ENCODE measurements around the gene COL9A1. TPM values are rescaled to one million over a fixed set of nuclear protein-coding genes. Genes with fewer than 3 reads are reported as not detected.
A peak's percentile ranks its signal among the peaks of the same experiment; 100 is the strongest.

Gene COL9A1
- total RNA-seq, 1 donor from 2014 or later, result 0.77 TPM

DNA sequence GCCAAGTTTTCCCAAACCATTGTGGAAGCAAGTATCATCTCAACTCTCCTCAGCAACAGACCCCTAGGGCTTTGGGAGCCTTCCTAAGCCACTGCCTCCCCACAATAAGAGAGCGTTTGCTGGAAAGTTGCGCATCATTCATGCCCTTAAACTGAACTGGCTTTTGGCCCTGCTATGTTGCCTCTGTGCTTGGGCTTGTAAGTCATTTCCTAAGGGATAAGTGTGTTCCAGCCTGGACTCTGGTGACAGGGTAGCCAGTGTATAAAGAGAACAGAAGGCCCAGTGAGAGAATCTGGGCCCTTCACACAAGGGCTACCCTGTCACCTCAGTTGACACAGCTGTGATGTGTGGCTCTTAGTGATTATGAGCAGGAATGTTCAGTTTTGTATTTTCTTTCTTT is 77.8 kb downstream of the COL9A1 start:
- Mint-ChIP-seq H3K36me3 (ENCODE audit: low read depth, unreplicated experiment) (no peaks in the 10 kb centered on the region), H3K4me3 (ENCODE audit: unreplicated experiment) (no peak overlapping the region), H3K4me1 (ENCODE audit: unreplicated experiment) (no peaks in the 10 kb centered on the region), H3K27me3 (ENCODE audit: unreplicated experiment) (peaks cover 1% of the 10 kb centered on the region), H3K9me3 (ENCODE audit: unreplicated experiment) (no peaks in the 10 kb centered on the region), H3K27ac (ENCODE audit: unreplicated experiment) (no peak overlapping the region)
- no peak for DNase-seq (ENCODE audit: low spot score)
- TF ChIP-seq, protein P1, sequence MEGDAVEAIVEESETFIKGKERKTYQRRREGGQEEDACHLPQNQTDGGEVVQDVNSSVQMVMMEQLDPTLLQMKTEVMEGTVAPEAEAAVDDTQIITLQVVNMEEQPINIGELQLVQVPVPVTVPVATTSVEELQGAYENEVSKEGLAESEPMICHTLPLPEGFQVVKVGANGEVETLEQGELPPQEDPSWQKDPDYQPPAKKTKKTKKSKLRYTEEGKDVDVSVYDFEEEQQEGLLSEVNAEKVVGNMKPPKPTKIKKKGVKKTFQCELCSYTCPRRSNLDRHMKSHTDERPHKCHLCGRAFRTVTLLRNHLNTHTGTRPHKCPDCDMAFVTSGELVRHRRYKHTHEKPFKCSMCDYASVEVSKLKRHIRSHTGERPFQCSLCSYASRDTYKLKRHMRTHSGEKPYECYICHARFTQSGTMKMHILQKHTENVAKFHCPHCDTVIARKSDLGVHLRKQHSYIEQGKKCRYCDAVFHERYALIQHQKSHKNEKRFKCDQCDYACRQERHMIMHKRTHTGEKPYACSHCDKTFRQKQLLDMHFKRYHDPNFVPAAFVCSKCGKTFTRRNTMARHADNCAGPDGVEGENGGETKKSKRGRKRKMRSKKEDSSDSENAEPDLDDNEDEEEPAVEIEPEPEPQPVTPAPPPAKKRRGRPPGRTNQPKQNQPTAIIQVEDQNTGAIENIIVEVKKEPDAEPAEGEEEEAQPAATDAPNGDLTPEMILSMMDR (IDR thresholded peaks at IDR 0.05; ENCODE audit: unreplicated experiment), result no peak

DNA sequence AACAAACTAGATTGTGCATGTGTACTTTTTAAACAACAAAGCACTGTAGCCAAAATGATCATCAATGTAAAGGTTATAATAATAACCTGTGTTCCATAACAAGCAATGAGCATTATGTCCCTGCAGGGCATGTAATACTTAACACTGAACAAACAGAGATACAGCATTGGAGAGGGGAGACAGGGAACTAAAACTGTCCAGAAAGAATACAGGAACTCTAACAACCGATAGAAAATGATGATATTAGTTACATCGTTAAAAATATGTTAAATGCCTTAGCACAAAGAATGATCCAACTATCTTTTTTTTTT is 80.5 kb downstream of the COL9A1 start:
- Mint-ChIP-seq H3K9me3 (ENCODE audit: unreplicated experiment) (no peaks in the 10 kb centered on the region), H3K4me3 (ENCODE audit: unreplicated experiment) (no peak overlapping the region), H3K4me1 (ENCODE audit: unreplicated experiment) (no peaks in the 10 kb centered on the region), H3K27ac (ENCODE audit: unreplicated experiment) (no peak overlapping the region), H3K27me3 (ENCODE audit: unreplicated experiment) (peaks cover 1% of the 10 kb centered on the region), H3K36me3 (ENCODE audit: low read depth, unreplicated experiment) (no peaks in the 10 kb centered on the region)
- TF ChIP-seq, protein P1 (IDR thresholded peaks at IDR 0.05; ENCODE audit: unreplicated experiment), result no peak
- no peak for DNase-seq (ENCODE audit: low spot score)

DNA sequence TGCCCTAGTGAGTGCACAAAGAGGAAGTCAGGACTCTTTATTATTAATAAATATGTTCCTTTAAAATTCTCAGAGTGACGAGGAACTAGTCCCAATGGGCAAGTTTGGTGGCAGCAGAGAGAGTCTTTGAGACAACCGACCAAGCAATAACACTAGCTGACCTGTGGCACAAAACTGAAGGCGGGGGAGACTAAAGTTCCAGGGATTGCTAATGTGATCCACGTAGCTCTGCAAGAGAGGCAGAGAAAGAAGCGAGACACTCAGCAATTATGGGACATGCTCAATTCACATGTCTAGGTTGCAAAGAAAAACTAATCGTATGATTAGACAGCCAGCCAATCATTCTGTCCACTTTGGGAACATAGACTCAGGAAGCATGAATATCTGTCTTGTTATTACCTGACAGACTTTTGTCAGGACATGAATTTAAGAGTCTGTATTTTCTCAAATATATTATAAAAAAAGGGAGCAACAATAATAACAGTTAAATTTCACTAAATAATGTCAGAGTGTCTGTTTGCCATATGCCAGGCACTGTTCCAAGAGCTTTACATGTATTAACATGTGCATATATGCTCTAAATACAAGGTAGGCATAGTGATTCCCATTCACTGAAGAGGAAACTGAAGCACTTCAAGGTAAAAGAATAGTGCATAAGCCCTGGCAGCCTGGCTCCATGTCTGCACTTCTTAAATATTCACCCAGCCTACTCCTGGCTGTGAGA is 81.0 kb downstream of the COL9A1 start:
- DNase-seq (ENCODE audit: low spot score), result no peak
- TF ChIP-seq, protein P1 (IDR thresholded peaks at IDR 0.05; ENCODE audit: unreplicated experiment), result no peak
- Mint-ChIP-seq H3K4me1 (ENCODE audit: unreplicated experiment) (no peaks in the 10 kb centered on the region), H3K9me3 (ENCODE audit: unreplicated experiment) (no peaks in the 10 kb centered on the region), H3K27me3 (ENCODE audit: unreplicated experiment) (peaks cover 1% of the 10 kb centered on the region), H3K4me3 (ENCODE audit: unreplicated experiment) (no peak overlapping the region), H3K36me3 (ENCODE audit: low read depth, unreplicated experiment) (no peaks in the 10 kb centered on the region), H3K27ac (ENCODE audit: unreplicated experiment) (no peak overlapping the region)

DNA sequence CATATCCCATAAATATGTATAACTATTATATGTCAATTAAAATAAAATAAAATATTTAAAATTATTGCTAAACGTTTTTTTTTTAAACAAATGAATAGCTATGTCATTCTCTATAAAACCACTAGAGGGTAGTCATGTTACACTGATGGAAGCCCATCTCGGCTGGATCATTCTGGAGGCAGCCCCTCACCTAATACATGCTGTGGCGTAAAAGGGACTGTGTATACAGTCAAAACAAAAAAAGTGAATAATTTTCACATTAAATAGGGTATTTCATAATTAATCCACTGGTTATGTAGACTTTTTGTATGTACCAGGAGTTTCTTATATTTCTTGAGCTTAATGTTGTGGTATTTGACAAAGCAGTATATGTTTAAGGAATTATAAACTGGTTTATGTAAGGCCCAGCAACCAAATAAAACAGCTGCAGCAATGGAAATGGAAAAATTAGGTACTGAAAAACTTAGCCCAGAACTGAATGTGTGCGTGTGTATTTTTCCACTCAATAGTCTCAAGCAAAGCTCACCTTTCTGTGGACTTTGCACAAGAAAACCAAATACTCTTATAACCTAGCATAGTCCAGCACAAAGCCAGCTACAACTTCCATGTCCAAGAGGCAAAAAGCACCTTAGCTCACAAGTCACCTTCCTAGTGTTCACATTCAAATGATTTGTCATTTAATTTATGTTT is 81.7 kb downstream of the COL9A1 start:
- Mint-ChIP-seq H3K27ac (ENCODE audit: unreplicated experiment) (no peak overlapping the region), H3K9me3 (ENCODE audit: unreplicated experiment) (no peaks in the 10 kb centered on the region), H3K36me3 (ENCODE audit: low read depth, unreplicated experiment) (no peaks in the 10 kb centered on the region), H3K4me1 (ENCODE audit: unreplicated experiment) (no peaks in the 10 kb centered on the region), H3K4me3 (ENCODE audit: unreplicated experiment) (no peak overlapping the region), H3K27me3 (ENCODE audit: unreplicated experiment) (peaks cover 1% of the 10 kb centered on the region)
- peak; percentile 12 for DNase-seq (ENCODE audit: low spot score)
- TF ChIP-seq, protein P1 (IDR thresholded peaks at IDR 0.05; ENCODE audit: unreplicated experiment), result peak; percentile 95

DNA sequence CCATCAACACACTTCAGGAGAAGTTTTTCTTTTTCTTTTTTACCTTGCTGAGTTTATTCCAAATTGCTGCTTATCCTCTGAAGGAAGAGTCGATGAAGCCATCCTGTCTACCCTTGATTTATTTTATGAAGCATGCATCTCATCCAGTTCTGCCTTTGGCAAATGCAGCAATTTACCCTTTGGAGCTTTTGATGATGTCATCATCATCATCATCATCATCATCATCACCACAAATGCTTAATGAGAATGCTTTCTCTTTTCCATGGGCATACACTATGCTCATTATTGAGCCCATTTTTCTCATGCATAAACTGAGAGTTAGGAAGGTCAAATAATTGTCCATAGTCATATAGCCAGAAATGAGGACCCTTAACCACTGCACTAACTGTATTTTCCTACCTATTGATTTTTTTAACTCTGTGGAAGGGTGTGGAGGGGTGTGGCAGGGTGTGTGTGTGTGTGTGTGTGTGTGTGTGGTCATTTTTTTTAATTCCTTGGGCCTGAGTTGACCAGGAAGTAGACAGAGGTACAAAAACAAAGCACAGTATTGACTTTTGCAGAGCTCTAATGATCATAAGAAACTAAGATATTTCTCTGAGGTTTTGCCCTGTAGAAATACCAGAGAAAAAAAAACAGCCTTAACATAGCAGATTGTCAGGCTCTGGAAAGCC is 82.8 kb downstream of the COL9A1 start:
- H3K4me3 Mint-ChIP-seq (ENCODE audit: unreplicated experiment), result no peak overlapping the region
- TF ChIP-seq, protein P1 (IDR thresholded peaks at IDR 0.05; ENCODE audit: unreplicated experiment), result no peak
- H3K27me3 Mint-ChIP-seq (ENCODE audit: unreplicated experiment), result peaks cover 1% of the 10 kb centered on the region
- no peak overlapping the region for H3K27ac Mint-ChIP-seq (ENCODE audit: unreplicated experiment)
- no peaks in the 10 kb centered on the region for H3K9me3 Mint-ChIP-seq (ENCODE audit: unreplicated experiment)
- H3K4me1 Mint-ChIP-seq (ENCODE audit: unreplicated experiment), result no peaks in the 10 kb centered on the region
- no peak for DNase-seq (ENCODE audit: low spot score)
- no peaks in the 10 kb centered on the region for H3K36me3 Mint-ChIP-seq (ENCODE audit: low read depth, unreplicated experiment)

All from endothelial cell (in vitro differentiated cells).